Liver (tissue), 9 donors: ENCODE data around the gene CMC1. TPM values are rescaled to one million over a fixed set of nuclear protein-coding genes. Genes with fewer than 3 reads are reported as not detected.

Experiments used
- DNase-seq: peaks from one replicate; pipeline ENCODE4 v3.0.0-alpha.2; 2017; ENCODE audit warnings: low spot score
- H3K27ac ChIP-seq, 2 donors: one replicate each; pipeline ENCODE4 v1.7.0; 2013; ENCODE audit warnings: inconsistent platforms in 2 of 2, low read length in 2 of 2, control low read depth in 1 of 2, low read depth in 1 of 2, mild to moderate bottlenecking in 1 of 2
- H3K27me3 ChIP-seq, 4 donors: one replicate each; pipeline versions ENCODE4 v1.6.1 to v1.7.0; 2013; ENCODE audit warnings: low read length in 3 of 4, inconsistent platforms in 1 of 4, mild to moderate bottlenecking in 1 of 4, moderate library complexity in 1 of 4; ENCODE audit not compliant: control insufficient read depth in 4 of 4, insufficient read depth in 4 of 4
- H3K36me3 ChIP-seq, 4 donors: one replicate each; pipeline versions ENCODE4 v1.6.1 to v1.7.0; 2013; ENCODE audit warnings: low read length in 3 of 4, mild to moderate bottlenecking in 3 of 4, low read depth in 1 of 4, moderate library complexity in 1 of 4; ENCODE audit not compliant: control insufficient read depth in 4 of 4, insufficient read depth in 3 of 4
- H3K4me1 ChIP-seq, 4 donors: one replicate each; pipeline versions ENCODE4 v1.6.1 to v1.7.0; 2013; ENCODE audit warnings: low read length in 3 of 4, mild to moderate bottlenecking in 3 of 4, moderate library complexity in 1 of 4; ENCODE audit not compliant: control insufficient read depth in 4 of 4, insufficient read depth in 4 of 4
- H3K4me3 ChIP-seq, 3 donors: one replicate each; pipeline versions ENCODE4 v1.6.1 to v1.7.0; 2013; ENCODE audit warnings: low read length in 3 of 3, control low read depth in 1 of 3, low read depth in 1 of 3, mild to moderate bottlenecking in 1 of 3
- H3K9ac ChIP-seq, 2 donors: one replicate each; pipeline ENCODE4 v1.7.0; 2013; ENCODE audit warnings: low read length in 2 of 2, mild to moderate bottlenecking in 2 of 2, moderate library complexity in 2 of 2, control low read depth in 1 of 2, low read depth in 1 of 2
- H3K9me3 ChIP-seq, 4 donors: one replicate each; pipeline versions ENCODE4 v1.6.1 to v1.7.0; 2013; ENCODE audit warnings: low read length in 3 of 4; ENCODE audit not compliant: control insufficient read depth in 4 of 4
- ATF3 ChIP-seq: IDR thresholded peaks from 2 replicates; pipeline ENCODE4 v1.6.1; 2016; ENCODE audit warnings: antibody characterized with exemption
- EGR1 ChIP-seq, 2 donors: IDR thresholded peaks; 2 replicates each; pipeline ENCODE4 v1.6.1; 2016 to 2018; ENCODE audit warnings: antibody characterized with exemption in 2 of 2, low read depth in 2 of 2
- FOXA1 ChIP-seq: IDR thresholded peaks from 2 replicates; pipeline ENCODE4 v1.6.1; 2016; ENCODE audit warnings: antibody characterized with exemption
- FOXA2 ChIP-seq: IDR thresholded peaks from 2 replicates; pipeline ENCODE4 v1.6.1; 2016; ENCODE audit warnings: antibody characterized with exemption
- GABPA ChIP-seq, 2 donors: IDR thresholded peaks in 1 of 2; conservative IDR thresholded peaks in 1 of 2; 2 replicates each; pipeline ENCODE4 v1.6.1; 2016; ENCODE audit warnings: antibody characterized with exemption in 2 of 2, mild to moderate bottlenecking in 1 of 2, moderate library complexity in 1 of 2
- HNF4A ChIP-seq, 2 donors: conservative IDR thresholded peaks; 2 replicates each; pipeline ENCODE4 v1.6.1; 2016; ENCODE audit warnings: antibody characterized with exemption in 2 of 2, mild to moderate bottlenecking in 2 of 2
- HNF4G ChIP-seq: IDR thresholded peaks from 2 replicates; pipeline ENCODE4 v1.6.1; 2016; ENCODE audit warnings: antibody characterized with exemption
- JUND ChIP-seq, 2 donors: IDR thresholded peaks; 2 replicates each; pipeline ENCODE4 v1.6.1; 2016; ENCODE audit warnings: antibody characterized with exemption in 2 of 2
- NR2F2 ChIP-seq: IDR thresholded peaks from 2 replicates; pipeline ENCODE4 v1.6.1; 2016; ENCODE audit warnings: antibody characterized with exemption
- RAD21 ChIP-seq, 2 donors: IDR thresholded peaks; 2 replicates each; pipeline ENCODE4 v1.6.1; 2016; ENCODE audit warnings: antibody characterized with exemption in 2 of 2, mild to moderate bottlenecking in 2 of 2
- RXRA ChIP-seq, 2 donors: IDR thresholded peaks; 2 replicates each; pipeline ENCODE4 v1.6.1; 2017 to 2018; ENCODE audit warnings: antibody characterized with exemption in 2 of 2, mild to moderate bottlenecking in 1 of 2
- SP1 ChIP-seq: IDR thresholded peaks from 2 replicates; pipeline ENCODE4 v1.6.1; 2018; ENCODE audit warnings: antibody characterized with exemption, mild to moderate bottlenecking
- TAF1 ChIP-seq: conservative IDR thresholded peaks from 2 replicates; pipeline ENCODE4 v1.6.1; 2016; ENCODE audit warnings: antibody characterized with exemption, mild to moderate bottlenecking
- YY1 ChIP-seq: IDR thresholded peaks from 2 replicates; pipeline ENCODE4 v1.6.1; 2016; ENCODE audit warnings: antibody characterized with exemption, mild to moderate bottlenecking
- WGBS: extraction: QIAGEN DNeasy Blood & Tissue Kit; methylation state at CpG from one replicate; pipeline ENCODE4 v1.1.7; 2013; 5-methylcytosine and 5-hydroxymethylcytosine counted together
- polyA plus RNA-seq, 2 donors: library from polyadenylated mRNA; stranded (reverse) in 1 of 2; unstranded in 1 of 2; fragments of 200-250 nt in 1 of 2; fragments of >200 nt in 1 of 2; fragmentation: Nextera tagmentation in 1 of 2; extraction: Ambion mirVana in 1 of 2; gene quantifications; one replicate each; pipeline versions ENCODE4 v1.2.1 to v1.2.3, GENCODE V29; 2013 to 2015
- total RNA-seq, 2 donors: library from RNA; depleted of rRNA; stranded (reverse); fragments of >200 nt; gene quantifications; one replicate each; pipeline ENCODE4 v1.2.3, GENCODE V29; 2014
- TF ChIP-seq, protein P1 (sequence below): IDR thresholded peaks from 2 replicates; pipeline ENCODE4 v1.6.1; 2016; ENCODE audit warnings: antibody characterized with exemption
- TF ChIP-seq, protein P2 (sequence below): IDR thresholded peaks from 2 replicates; pipeline ENCODE4 v1.6.1; 2016; ENCODE audit warnings: antibody characterized with exemption
- TF ChIP-seq, protein P3 (sequence below): fragments of 150-350 bp; IDR thresholded peaks from 2 replicates; pipeline ENCODE4 v1.5.1; 2017; ENCODE audit warnings: improper control_type of control experiment, low read depth, low read length; ENCODE audit not compliant: missing input control
- donor health status: healthy.
- donor health status: healthy.
- donor health status: healthy.
- donor health status: healthy.
- donor health status: healthy.

CMC1 gene
- total and polyA plus RNA-seq, 4 donors, result 4.2 to 58.4 (median 15.6) TPM

GRCh38 chr3:28207000-28207733 is 34.3 kb upstream of the CMC1 start:
- DNase-seq, result no peak
- Histone ChIP-seq H3K9me3 (no peaks in the 10 kb centered on the region), H3K9ac (no peak overlapping the region), H3K4me3 (peak overlapping the region in 2 of 3 donors; percentile 23 to 38), H3K27me3 (no peaks in the 10 kb centered on the region), H3K36me3 (no peaks in the 10 kb centered on the region), H3K27ac (peak overlapping the region; percentile 9 to 40), H3K4me1 (peaks cover 0 to 2% (median 0%) of the 10 kb centered on the region in 4 donors)
- WGBS, result 29% methylated on average over 7 of the region's 7 CpGs
- no peak for TF ChIP-seq TAF1
- TF ChIP-seq EGR1 (IDR thresholded peaks at IDR 0.05; ENCODE audit: low read depth in 2 of 2), result no peak
- peak in 1 of 2 donors; percentile 13 for TF ChIP-seq RAD21 (IDR thresholded peaks at IDR 0.05)
- no peak for TF ChIP-seq FOXA1
- peak; percentile 65 for TF ChIP-seq YY1
- no peak for TF ChIP-seq ATF3
- TF ChIP-seq HNF4A (conservative IDR thresholded peaks at IDR 0.05), result peak in 1 of 2 donors; percentile 15
- TF ChIP-seq SP1, result peak; percentile 54
- TF ChIP-seq JUND (IDR thresholded peaks at IDR 0.05), result peak in 1 of 2 donors; percentile 15
- TF ChIP-seq RXRA (IDR thresholded peaks at IDR 0.05), result peak in 1 of 2 donors; percentile 10
- TF ChIP-seq, protein P1, sequence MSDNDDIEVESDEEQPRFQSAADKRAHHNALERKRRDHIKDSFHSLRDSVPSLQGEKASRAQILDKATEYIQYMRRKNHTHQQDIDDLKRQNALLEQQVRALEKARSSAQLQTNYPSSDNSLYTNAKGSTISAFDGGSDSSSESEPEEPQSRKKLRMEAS, result peak; percentile 39
- TF ChIP-seq FOXA2, result peak; percentile 12
- TF ChIP-seq GABPA (IDR thresholded peaks at IDR 0.05 in 1 of 2, conservative IDR thresholded peaks at IDR 0.05 in 1 of 2), result no peak
- no peak for TF ChIP-seq HNF4G
- TF ChIP-seq, protein P2, sequence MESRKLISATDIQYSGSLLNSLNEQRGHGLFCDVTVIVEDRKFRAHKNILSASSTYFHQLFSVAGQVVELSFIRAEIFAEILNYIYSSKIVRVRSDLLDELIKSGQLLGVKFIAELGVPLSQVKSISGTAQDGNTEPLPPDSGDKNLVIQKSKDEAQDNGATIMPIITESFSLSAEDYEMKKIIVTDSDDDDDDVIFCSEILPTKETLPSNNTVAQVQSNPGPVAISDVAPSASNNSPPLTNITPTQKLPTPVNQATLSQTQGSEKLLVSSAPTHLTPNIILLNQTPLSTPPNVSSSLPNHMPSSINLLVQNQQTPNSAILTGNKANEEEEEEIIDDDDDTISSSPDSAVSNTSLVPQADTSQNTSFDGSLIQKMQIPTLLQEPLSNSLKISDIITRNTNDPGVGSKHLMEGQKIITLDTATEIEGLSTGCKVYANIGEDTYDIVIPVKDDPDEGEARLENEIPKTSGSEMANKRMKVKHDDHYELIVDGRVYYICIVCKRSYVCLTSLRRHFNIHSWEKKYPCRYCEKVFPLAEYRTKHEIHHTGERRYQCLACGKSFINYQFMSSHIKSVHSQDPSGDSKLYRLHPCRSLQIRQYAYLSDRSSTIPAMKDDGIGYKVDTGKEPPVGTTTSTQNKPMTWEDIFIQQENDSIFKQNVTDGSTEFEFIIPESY, result no peak

DNA sequence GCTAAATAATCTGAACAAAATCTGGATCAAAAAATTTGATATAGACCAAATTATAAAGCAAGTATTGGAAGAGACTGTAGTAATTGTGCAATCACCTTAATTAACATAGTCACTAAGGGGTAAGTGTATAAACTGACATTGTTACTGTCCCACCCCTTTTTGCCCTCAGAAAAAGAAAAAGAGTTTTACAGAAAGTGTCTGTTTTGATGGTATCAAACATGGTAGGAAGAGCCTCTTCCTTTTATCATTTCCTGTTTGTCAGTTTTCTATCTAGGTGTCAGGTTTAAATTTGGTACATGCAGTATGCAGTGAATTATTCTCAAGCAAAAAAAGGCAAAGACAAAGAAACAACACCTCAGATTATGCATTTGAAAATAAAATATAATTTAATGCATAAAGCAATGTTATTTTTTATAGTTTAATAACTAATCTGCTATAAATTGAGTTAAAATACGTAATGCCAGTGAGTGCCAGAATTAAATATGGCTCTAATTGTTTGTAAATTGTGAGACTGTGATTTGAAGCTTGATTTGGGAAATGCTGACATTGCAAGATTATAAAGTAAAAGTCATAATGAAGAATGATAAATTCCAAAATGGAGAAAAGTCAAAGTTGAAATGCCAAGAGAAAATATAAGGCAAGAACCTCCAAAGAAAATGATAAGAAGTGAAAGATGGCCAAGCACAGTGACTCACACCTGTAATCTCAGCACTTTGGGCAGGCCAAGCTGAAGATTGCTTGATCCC is 30.3 kb upstream of the CMC1 start:
- 93% methylated on average over 1 of the region's 1 CpG for WGBS
- DNase-seq, result no peak
- H3K4me1 ChIP-seq, result peaks cover 0 to 2% (median 0%) of the 10 kb centered on the region in 4 donors
- no peak overlapping the region for H3K27ac ChIP-seq
- H3K36me3 ChIP-seq, result no peaks in the 10 kb centered on the region
- H3K27me3 ChIP-seq, result no peaks in the 10 kb centered on the region
- H3K9me3 ChIP-seq, result peaks cover 0 to 4% (median 3%) of the 10 kb centered on the region in 4 donors
- TF ChIP-seq HNF4A (conservative IDR thresholded peaks at IDR 0.05) (no peak), EGR1 (IDR thresholded peaks at IDR 0.05; ENCODE audit: low read depth in 2 of 2) (no peak), YY1 (no peak), ATF3 (no peak), RAD21 (IDR thresholded peaks at IDR 0.05) (no peak), NR2F2 (no peak), SP1 (no peak), FOXA2 (no peak)
- TF ChIP-seq, protein P2, result no peak
- TF ChIP-seq, protein P3, sequence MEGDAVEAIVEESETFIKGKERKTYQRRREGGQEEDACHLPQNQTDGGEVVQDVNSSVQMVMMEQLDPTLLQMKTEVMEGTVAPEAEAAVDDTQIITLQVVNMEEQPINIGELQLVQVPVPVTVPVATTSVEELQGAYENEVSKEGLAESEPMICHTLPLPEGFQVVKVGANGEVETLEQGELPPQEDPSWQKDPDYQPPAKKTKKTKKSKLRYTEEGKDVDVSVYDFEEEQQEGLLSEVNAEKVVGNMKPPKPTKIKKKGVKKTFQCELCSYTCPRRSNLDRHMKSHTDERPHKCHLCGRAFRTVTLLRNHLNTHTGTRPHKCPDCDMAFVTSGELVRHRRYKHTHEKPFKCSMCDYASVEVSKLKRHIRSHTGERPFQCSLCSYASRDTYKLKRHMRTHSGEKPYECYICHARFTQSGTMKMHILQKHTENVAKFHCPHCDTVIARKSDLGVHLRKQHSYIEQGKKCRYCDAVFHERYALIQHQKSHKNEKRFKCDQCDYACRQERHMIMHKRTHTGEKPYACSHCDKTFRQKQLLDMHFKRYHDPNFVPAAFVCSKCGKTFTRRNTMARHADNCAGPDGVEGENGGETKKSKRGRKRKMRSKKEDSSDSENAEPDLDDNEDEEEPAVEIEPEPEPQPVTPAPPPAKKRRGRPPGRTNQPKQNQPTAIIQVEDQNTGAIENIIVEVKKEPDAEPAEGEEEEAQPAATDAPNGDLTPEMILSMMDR, result no peak
- H3K4me3 ChIP-seq, result no peak overlapping the region
- no peak overlapping the region for H3K9ac ChIP-seq
